NCI-H1694 treated with DMSO at 0.1 percent for 48 hours (cell line): ENCODE measurements around the gene FOXS1.

Experiments used
- DNase-seq: peaks from one replicate; lab custom pipeline; 2025; lab: John Stamatoyannopoulos, UW

Gene FOXS1

GRCh38 chr20:31861135-31861384 is 15.7 kb upstream of the FOXS1 start:
- DNase-seq: no peak

- no peak for DNase-seq
These were observed 15.2 kb upstream of the FOXS1 start for GRCh38 chr20:31860390-31861134.

- no peak for DNase-seq
These were observed 14.6 kb upstream of the FOXS1 start for GRCh38 chr20:31859998-31860380.

GRCh38 chr20:31859266-31859997 is 14.0 kb upstream of the FOXS1 start:
- no peak for DNase-seq

- no peak for DNase-seq
These were observed 13.3 kb upstream of the FOXS1 start for GRCh38 chr20:31858760-31859083.

GRCh38 chr20:31857861-31858759 is 12.7 kb upstream of the FOXS1 start:
- DNase-seq: no peak

- no peak for DNase-seq
These were observed 11.1 kb upstream of the FOXS1 start for GRCh38 chr20:31856516-31856915.

- no peak for DNase-seq
These were observed 8.1 kb upstream of the FOXS1 start for GRCh38 chr20:31853481-31853880.

GRCh38 chr20:31851240-31851955 is 6.0 kb upstream of the FOXS1 start:
- no peak for DNase-seq

- DNase-seq: no peak
These were observed 4.0 kb upstream of the FOXS1 start for GRCh38 chr20:31849306-31849930.

GRCh38 chr20:31848088-31848999 is 2.9 kb upstream of the FOXS1 start:
- no peak for DNase-seq

GRCh38 chr20:31846793-31847138 is 1.4 kb upstream of the FOXS1 start:
- DNase-seq: no peak

- DNase-seq: no peak
These were observed 586 bp downstream of the FOXS1 start for GRCh38 chr20:31844737-31845299.

- no peak for DNase-seq
These were observed 1.5 kb downstream of the FOXS1 start for GRCh38 chr20:31843881-31844280.

GRCh38 chr20:31843288-31843687 is 2.1 kb downstream of the FOXS1 start:
- no peak for DNase-seq

- DNase-seq: no peak
These were observed 2.8 kb downstream of the FOXS1 start for GRCh38 chr20:31842471-31843157.

- DNase-seq: no peak
These were observed 3.5 kb downstream of the FOXS1 start for GRCh38 chr20:31841928-31842327.

GRCh38 chr20:31840906-31841816 is 4.2 kb downstream of the FOXS1 start:
- DNase-seq: no peak
